Measurements from ENCODE around the gene CDK8.

DNA sequence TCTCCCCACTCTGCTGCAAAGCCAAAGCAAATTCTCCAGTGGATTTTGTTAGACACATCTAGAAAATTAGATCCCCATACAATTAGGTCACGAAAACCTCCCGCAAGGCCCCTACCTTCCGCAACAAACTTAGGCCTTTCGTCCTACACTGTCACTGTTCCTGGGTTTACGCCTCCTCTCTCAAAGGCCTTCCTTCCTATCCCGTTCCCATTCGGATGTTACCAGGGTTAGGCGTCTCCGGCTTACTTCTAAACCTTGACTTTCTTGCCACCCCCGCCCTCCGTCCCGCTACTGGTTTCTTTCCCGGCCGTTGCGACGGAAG is 32.6 kb upstream of the CDK8 start:
- TF ChIP-seq, protein P1, sequence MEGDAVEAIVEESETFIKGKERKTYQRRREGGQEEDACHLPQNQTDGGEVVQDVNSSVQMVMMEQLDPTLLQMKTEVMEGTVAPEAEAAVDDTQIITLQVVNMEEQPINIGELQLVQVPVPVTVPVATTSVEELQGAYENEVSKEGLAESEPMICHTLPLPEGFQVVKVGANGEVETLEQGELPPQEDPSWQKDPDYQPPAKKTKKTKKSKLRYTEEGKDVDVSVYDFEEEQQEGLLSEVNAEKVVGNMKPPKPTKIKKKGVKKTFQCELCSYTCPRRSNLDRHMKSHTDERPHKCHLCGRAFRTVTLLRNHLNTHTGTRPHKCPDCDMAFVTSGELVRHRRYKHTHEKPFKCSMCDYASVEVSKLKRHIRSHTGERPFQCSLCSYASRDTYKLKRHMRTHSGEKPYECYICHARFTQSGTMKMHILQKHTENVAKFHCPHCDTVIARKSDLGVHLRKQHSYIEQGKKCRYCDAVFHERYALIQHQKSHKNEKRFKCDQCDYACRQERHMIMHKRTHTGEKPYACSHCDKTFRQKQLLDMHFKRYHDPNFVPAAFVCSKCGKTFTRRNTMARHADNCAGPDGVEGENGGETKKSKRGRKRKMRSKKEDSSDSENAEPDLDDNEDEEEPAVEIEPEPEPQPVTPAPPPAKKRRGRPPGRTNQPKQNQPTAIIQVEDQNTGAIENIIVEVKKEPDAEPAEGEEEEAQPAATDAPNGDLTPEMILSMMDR (IDR thresholded peaks at IDR 0.05) = no peak
- no peak for TF ChIP-seq POLR2A (IDR thresholded peaks at IDR 0.05)

All from vagina (tissue), 2 donors.